A549 (cell line): ENCODE measurements around the gene FRMD8. TPM values are rescaled to one million over a fixed set of nuclear protein-coding genes. Genes with fewer than 3 reads are reported as not detected.

Experiments
- ATAC-seq, 2 experiments: fragments of 200-7000 bp in 1 of 2; fragments of >200 bp in 1 of 2; cut with Nextera tagmentation in 1 of 2; cut with Tn5 transposase in 1 of 2; 3 replicates each; pipeline versions ENCODE4 v1.8.0 to v1.9.1; 2018 to 2020; ENCODE audit warnings: mild to moderate bottlenecking in 1 of 2, moderate library complexity in 1 of 2
- CTCF ChIA-PET: fragments of 300-600 bp; sonication (Branson Sonifier 250); formaldehyde crosslinking; extraction: SDS; loops from one replicate; lab custom pipeline; 2021; ENCODE audit warnings: antibody characterized with exemption, inconsistent platforms; lab: Yijun Ruan, JAX
- POLR2A ChIA-PET: fragments of 350-600 bp; formaldehyde crosslinking; extraction: SDS; loops from one replicate; lab custom pipeline; 2021; ENCODE audit warnings: antibody characterized with exemption, inconsistent platforms; lab: Yijun Ruan, JAX
- DNase-seq, 2 experiments: peaks; one replicate each; pipeline versions ENCODE4 v3.0.0 to v3.0.0-alpha.2; 2011 to 2016; ENCODE audit warnings: low read depth in 1 of 2, low spot score in 1 of 2
- FAIRE-seq: peaks from 2 replicates; lab custom pipeline; 2011; peaks lifted over from hg19 to GRCh38; lab: Jason Lieb, UNC
- H3K27ac ChIP-seq, 2 experiments: fragments of >200 bp; sonication (Bioruptor Twin); formaldehyde crosslinking; 3 replicates each; pipeline ENCODE4 v1.5.1; 2016 to 2017
- H3K4me1 ChIP-seq: fragments of >200 bp; sonication (Bioruptor Twin); formaldehyde crosslinking; 3 replicates; pipeline ENCODE4 v1.6.1; 2016
- H3K4me2 ChIP-seq: fragments of >200 bp; sonication (Bioruptor Twin); formaldehyde crosslinking; 3 replicates; pipeline ENCODE4 v1.6.1; 2016
- H3K4me3 ChIP-seq: fragments of >200 bp; sonication (Bioruptor Twin); formaldehyde crosslinking; 3 replicates; pipeline ENCODE4 v1.5.1; 2016
- H3K9me3 ChIP-seq: fragments of >200 bp; sonication (Bioruptor Twin); formaldehyde crosslinking; 3 replicates; pipeline ENCODE4 v1.6.1; 2016
- ATOH8 ChIP-seq: fragments of 250-450 bp; sonication (Bioruptor Pico); IDR thresholded peaks from 2 replicates; pipeline ENCODE4 v1.5.0; 2020; ENCODE audit warnings: low read depth, mild to moderate bottlenecking, moderate library complexity
- BCL3 ChIP-seq: fragments of >200 bp; sonication (Bioruptor Twin); formaldehyde crosslinking; IDR thresholded peaks from 3 replicates; pipeline ENCODE4 v1.6.1; 2016
- BHLHE40 ChIP-seq: IDR thresholded peaks from 2 replicates; pipeline ENCODE4 v1.6.1; 2012; ENCODE audit warnings: low read depth, low read length, inconsistent platforms
- CEBPB ChIP-seq, 2 experiments: fragments of >200 bp in 1 of 2; sonication (Bioruptor Twin) in 1 of 2; formaldehyde crosslinking in 1 of 2; IDR thresholded peaks; 2 replicates each; pipeline ENCODE4 v1.6.1; 2012 to 2016
- CHD4 ChIP-seq: fragments of 200-600 bp; sonication (generic); IDR thresholded peaks from 2 replicates; pipeline ENCODE4 v1.6.1; 2016; ENCODE audit warnings: antibody characterized with exemption, mild to moderate bottlenecking, borderline replicate concordance
- CTCF ChIP-seq: fragments of >200 bp; sonication (Bioruptor Twin); formaldehyde crosslinking; IDR thresholded peaks from 3 replicates; pipeline ENCODE4 v1.5.1; 2016
- ESRRA ChIP-seq: fragments of 150-350 bp; IDR thresholded peaks from 2 replicates; pipeline ENCODE4 v1.6.1; 2014; ENCODE audit warnings: mild to moderate bottlenecking, low read length, borderline replicate concordance
- FOSL2 ChIP-seq, 2 experiments: fragments of 450-650 bp in 1 of 2; fragments of >200 bp in 1 of 2; sonication (Bioruptor Twin) in 1 of 2; formaldehyde crosslinking; IDR thresholded peaks; 2 replicates each; pipeline versions ENCODE4 v1.5.0 to v1.6.1; 2016 to 2020; ENCODE audit warnings: mild to moderate bottlenecking in 1 of 2, moderate library complexity in 1 of 2
- FOXS1 ChIP-seq: fragments of 250-450 bp; sonication (Bioruptor Pico); IDR thresholded peaks from 2 replicates; pipeline ENCODE4 v1.5.0; 2020; ENCODE audit warnings: mild to moderate bottlenecking, moderate library complexity
- HEYL ChIP-seq: fragments of 250-450 bp; sonication (Bioruptor Pico); IDR thresholded peaks from 2 replicates; pipeline ENCODE4 v1.8.0; 2021; ENCODE audit warnings: mild to moderate bottlenecking, moderate library complexity
- HOXB5 ChIP-seq: fragments of 250-450 bp; sonication (Bioruptor Pico); IDR thresholded peaks from 2 replicates; pipeline ENCODE4 v1.5.0; 2020; ENCODE audit warnings: mild to moderate bottlenecking, moderate library complexity
- KDM1A ChIP-seq: fragments of 200-600 bp; sonication (generic); IDR thresholded peaks from 2 replicates; pipeline ENCODE4 v1.6.1; 2016; ENCODE audit warnings: low read depth, mild to moderate bottlenecking
- KDM5A ChIP-seq: fragments of 200-600 bp; sonication (generic); IDR thresholded peaks from 2 replicates; pipeline ENCODE4 v1.6.1; 2016; ENCODE audit warnings: antibody characterized with exemption, mild to moderate bottlenecking
- MAFK ChIP-seq: fragments of 450-650 bp; IDR thresholded peaks from 2 replicates; pipeline ENCODE4 v1.6.1; 2014; ENCODE audit not compliant: partially characterized antibody
- RAD21 ChIP-seq, 2 experiments: fragments of >200 bp in 1 of 2; sonication (Bioruptor Twin) in 1 of 2; formaldehyde crosslinking in 1 of 2; IDR thresholded peaks in 1 of 2; conservative IDR thresholded peaks in 1 of 2; 2 replicates in 1 of 2; 3 replicates in 1 of 2; pipeline ENCODE4 v1.6.1; 2012 to 2018; ENCODE audit warnings: inconsistent platforms in 1 of 2
- RARB ChIP-seq: fragments of 250-450 bp; sonication (Bioruptor Pico); IDR thresholded peaks from 2 replicates; pipeline ENCODE4 v1.8.0; 2021; ENCODE audit warnings: mild to moderate bottlenecking, moderate library complexity
- RCOR1 ChIP-seq: fragments of 150-350 bp; IDR thresholded peaks from 2 replicates; pipeline ENCODE4 v1.6.1; 2014; ENCODE audit warnings: antibody characterized with exemption, low read length, low read depth
- RNF2 ChIP-seq: fragments of 200-600 bp; sonication (generic); IDR thresholded peaks from 2 replicates; pipeline ENCODE4 v1.6.1; 2016; ENCODE audit warnings: low read depth, mild to moderate bottlenecking, antibody characterized with exemption, moderate library complexity, borderline replicate concordance
- SMC3 ChIP-seq: fragments of >200 bp; sonication (Bioruptor Twin); formaldehyde crosslinking; IDR thresholded peaks from 3 replicates; pipeline ENCODE4 v1.6.1; 2018; ENCODE audit warnings: inconsistent platforms
- TFCP2L1 ChIP-seq: fragments of 250-450 bp; sonication (Bioruptor Pico); IDR thresholded peaks from 2 replicates; pipeline ENCODE4 v1.5.0; 2021; ENCODE audit warnings: mild to moderate bottlenecking
- TP53 ChIP-seq: fragments of 250-450 bp; sonication (Bioruptor Pico); IDR thresholded peaks from 2 replicates; pipeline ENCODE4 v1.5.0; 2021; ENCODE audit warnings: mild to moderate bottlenecking, moderate library complexity
- ZC3H11A ChIP-seq: fragments of 450-650 bp; IDR thresholded peaks from 2 replicates; pipeline ENCODE4 v1.6.1; 2014; ENCODE audit warnings: antibody characterized with exemption, mild to moderate bottlenecking
- ZFP36 ChIP-seq: fragments of 450-650 bp; IDR thresholded peaks from 2 replicates; pipeline ENCODE4 v1.6.1; 2014; ENCODE audit warnings: borderline replicate concordance; ENCODE audit not compliant: partially characterized antibody
- WGBS: methylation state at CpG from one replicate; pipeline ENCODE4 v1.1.6; 2017; ENCODE audit errors: missing lambda C conversion rate; 5-methylcytosine and 5-hydroxymethylcytosine counted together
- polyA plus RNA-seq, 4 experiments: library from polyadenylated mRNA; depleted of rRNA in 3 of 4; stranded (reverse); fragments of >200 nt; fragmentation: RNase III in 1 of 4; extraction: RNeasy Plus Mini Kit Qiagen cat#74134 plus additional on column Dnase treatment in 1 of 4; gene quantifications; 2 replicates in 3 of 4; 3 replicates in 1 of 4; pipeline ENCODE4 v1.2.3, GENCODE V29; 2011 to 2017
- TF ChIP-seq, protein P1 (sequence below): IDR thresholded peaks from 2 replicates; pipeline ENCODE4 v1.6.1; 2012
- TF ChIP-seq, protein P2 (sequence below): IDR thresholded peaks from 2 replicates; pipeline ENCODE4 v1.6.1; 2012

FRMD8 gene
- polyA plus RNA-seq, 2 of the 4 experiments (the other 2 are of a cell fraction) = 12.9 to 20.0 TPM

GRCh38 chr11:65357856-65358356, 28.5 kb upstream of the FRMD8 start:
- Histone ChIP-seq H3K27ac (no peak overlapping the region), H3K4me3 (no peak overlapping the region), H3K9me3 (no peaks in the 10 kb centered on the region), H3K4me2 (no peak overlapping the region), H3K4me1 (0 out of 3 replicates have a peak, but pooled peaks cover 4% of the 10 kb centered on the region)
- TF ChIP-seq, protein P1, sequence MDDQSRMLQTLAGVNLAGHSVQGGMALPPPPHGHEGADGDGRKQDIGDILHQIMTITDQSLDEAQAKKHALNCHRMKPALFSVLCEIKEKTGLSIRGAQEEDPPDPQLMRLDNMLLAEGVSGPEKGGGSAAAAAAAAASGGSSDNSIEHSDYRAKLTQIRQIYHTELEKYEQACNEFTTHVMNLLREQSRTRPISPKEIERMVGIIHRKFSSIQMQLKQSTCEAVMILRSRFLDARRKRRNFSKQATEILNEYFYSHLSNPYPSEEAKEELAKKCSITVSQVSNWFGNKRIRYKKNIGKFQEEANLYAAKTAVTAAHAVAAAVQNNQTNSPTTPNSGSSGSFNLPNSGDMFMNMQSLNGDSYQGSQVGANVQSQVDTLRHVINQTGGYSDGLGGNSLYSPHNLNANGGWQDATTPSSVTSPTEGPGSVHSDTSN = no peak
- TF ChIP-seq SMC3 = no peak
- no peak for TF ChIP-seq ESRRA
- TF ChIP-seq RCOR1 = no peak
- TF ChIP-seq CEBPB (IDR thresholded peaks at IDR 0.05) = no peak
- no peak for TF ChIP-seq RAD21 (conservative IDR thresholded peaks at IDR 0.05 in 1 of 2, IDR thresholded peaks at IDR 0.05 in 1 of 2)
- TF ChIP-seq KDM1A = no peak
- TF ChIP-seq BHLHE40 = no peak
- TF ChIP-seq CTCF = no peak
- 85% methylated on average over 8 of the region's 8 CpGs for WGBS
- FAIRE-seq (no peak), ATAC-seq (no peak), DNase-seq (no peak)
- POLR2A ChIA-PET = interaction anchor here (0.6 to 1.4 kb wide), 2 partner anchors 25 to 81 kb away, joined by 4 to 5 read pairs; partner anchors contain the start of gene DPF2
- CTCF ChIA-PET = interaction anchor here (0.7 to 2.5 kb wide), 6 partner anchors 10 to 208 kb away, joined by 3 to 9 read pairs (median 4); no protein-coding TSS in a partner anchor

DNA sequence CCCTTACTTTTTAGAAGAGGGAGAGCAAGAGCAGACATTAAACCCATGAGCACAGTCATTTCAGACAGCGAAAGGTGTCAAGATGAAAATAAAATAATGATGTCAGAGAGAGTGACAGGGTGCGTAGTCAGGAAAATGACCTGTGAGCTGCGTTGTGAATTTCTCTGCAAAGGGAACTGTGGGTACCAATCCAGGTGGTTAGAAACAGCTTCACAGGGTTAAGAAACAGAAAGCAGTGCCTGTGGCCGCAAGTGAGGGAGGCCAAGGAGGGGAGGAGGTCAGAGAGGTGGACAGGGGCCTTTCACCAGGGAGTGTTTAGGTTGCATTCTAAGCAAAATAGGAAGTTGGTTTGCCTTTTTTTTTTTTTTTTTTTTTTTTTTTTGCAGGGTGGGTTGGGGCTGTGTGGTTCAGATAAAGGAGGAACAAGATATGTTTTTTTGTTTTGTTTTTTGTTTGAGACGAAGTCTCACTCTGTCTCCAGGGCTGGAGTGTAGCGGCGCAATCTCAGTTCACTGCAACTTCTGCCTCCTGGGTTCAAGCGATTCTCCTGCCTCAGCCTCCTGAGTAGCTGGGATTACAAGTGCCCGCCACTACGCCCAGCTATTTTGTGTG, 24.0 kb upstream of the FRMD8 start:
- no peak for TF ChIP-seq TFCP2L1
- TF ChIP-seq FOSL2 (IDR thresholded peaks at IDR 0.05) = no peak
- no peak for TF ChIP-seq FOSL2 (CRISPR knock-in tag; IDR thresholded peaks at IDR 0.05)
- no peak for TF ChIP-seq TP53
- no peak for TF ChIP-seq RNF2
- no peak for TF ChIP-seq ATOH8
- TF ChIP-seq HEYL = no peak
- TF ChIP-seq MAFK = no peak
- TF ChIP-seq, protein P2, sequence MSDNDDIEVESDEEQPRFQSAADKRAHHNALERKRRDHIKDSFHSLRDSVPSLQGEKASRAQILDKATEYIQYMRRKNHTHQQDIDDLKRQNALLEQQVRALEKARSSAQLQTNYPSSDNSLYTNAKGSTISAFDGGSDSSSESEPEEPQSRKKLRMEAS = no peak
- TF ChIP-seq HOXB5 (CRISPR knock-in tag) = no peak
- no peak for TF ChIP-seq CHD4
- TF ChIP-seq FOXS1 (CRISPR knock-in tag) = no peak
- no peak for TF ChIP-seq RARB (CRISPR knock-in tag)
- TF ChIP-seq ZFP36 = no peak
- no peak for TF ChIP-seq SMC3
- TF ChIP-seq ZC3H11A = no peak
- TF ChIP-seq BCL3 = no peak
- no peak for TF ChIP-seq KDM5A
- Histone ChIP-seq H3K27ac (no peak overlapping the region), H3K4me2 (no peak overlapping the region), H3K4me3 (no peak overlapping the region), H3K9me3 (no peaks in the 10 kb centered on the region), H3K4me1 (peaks cover 7% of the 10 kb centered on the region)
- DNase-seq = no peak
- ChIA-PET CTCF (interaction anchor here (0.6 to 7.5 kb wide), 7 partner anchors 9 to 493 kb away, joined by 3 to 35 read pairs (median 4); partner anchors contain the start of genes SLC25A45 and TIGD3), POLR2A (no interaction called here)
- ATAC-seq = no peak
- FAIRE-seq = no peak
- WGBS = 88% methylated on average over 10 of the region's 10 CpGs
